Measurements from ENCODE around the gene PRXL2C. TPM values are rescaled to one million over a fixed set of nuclear protein-coding genes. Genes with fewer than 3 reads are reported as not detected.
A peak's percentile ranks its signal among the peaks of the same experiment; 100 is the strongest.

Gene PRXL2C
- total and polyA plus RNA-seq, 2 experiments from 2014 or later: 8.8 to 11.0 TPM

DNA sequence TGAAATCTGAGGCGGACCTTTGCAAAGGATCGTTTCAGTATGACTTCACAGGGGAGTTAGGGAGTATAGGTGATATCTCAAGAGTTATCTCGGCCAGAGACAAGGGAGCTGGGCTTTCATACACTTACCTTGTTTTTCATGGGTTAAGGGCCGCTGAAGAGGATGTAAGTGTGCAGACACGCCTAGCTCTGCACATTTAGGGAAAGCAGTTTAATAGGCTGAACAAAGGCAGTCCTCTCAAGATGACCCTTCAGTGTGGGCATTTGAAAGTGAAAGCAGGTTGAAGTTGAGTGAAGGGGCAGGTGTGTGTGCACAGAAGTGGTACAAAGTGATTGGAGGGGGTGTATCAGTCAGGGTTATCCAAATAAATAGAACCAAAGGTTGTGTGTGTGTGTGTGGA, 33.1 kb upstream of the PRXL2C start:
- H3K27ac ChIP-seq: no peak overlapping the region
- no peaks in the 10 kb centered on the region for H4K20me1 ChIP-seq (ENCODE audit: insufficient read depth, poor library complexity, severe bottlenecking)
- WGBS (ENCODE audit: low lambda C conversion rate, missing lambda C conversion rate): 90% methylated on average over 5 of the region's 5 CpGs
- H3K4me2 ChIP-seq: no peak overlapping the region
- H3K27me3 ChIP-seq: no peaks in the 10 kb centered on the region
- no peaks in the 10 kb centered on the region for H3K36me3 ChIP-seq (replicated peaks; ENCODE audit: insufficient read depth, low read depth)
- H3K9me3 ChIP-seq (ENCODE audit: low read depth): no peaks in the 10 kb centered on the region
- DNase-seq (ENCODE audit: low spot score): no peak
- no peak for TF ChIP-seq EZH2 (IDR thresholded peaks at IDR 0.05; ENCODE audit: borderline replicate concordance)
- TF ChIP-seq, protein P1, sequence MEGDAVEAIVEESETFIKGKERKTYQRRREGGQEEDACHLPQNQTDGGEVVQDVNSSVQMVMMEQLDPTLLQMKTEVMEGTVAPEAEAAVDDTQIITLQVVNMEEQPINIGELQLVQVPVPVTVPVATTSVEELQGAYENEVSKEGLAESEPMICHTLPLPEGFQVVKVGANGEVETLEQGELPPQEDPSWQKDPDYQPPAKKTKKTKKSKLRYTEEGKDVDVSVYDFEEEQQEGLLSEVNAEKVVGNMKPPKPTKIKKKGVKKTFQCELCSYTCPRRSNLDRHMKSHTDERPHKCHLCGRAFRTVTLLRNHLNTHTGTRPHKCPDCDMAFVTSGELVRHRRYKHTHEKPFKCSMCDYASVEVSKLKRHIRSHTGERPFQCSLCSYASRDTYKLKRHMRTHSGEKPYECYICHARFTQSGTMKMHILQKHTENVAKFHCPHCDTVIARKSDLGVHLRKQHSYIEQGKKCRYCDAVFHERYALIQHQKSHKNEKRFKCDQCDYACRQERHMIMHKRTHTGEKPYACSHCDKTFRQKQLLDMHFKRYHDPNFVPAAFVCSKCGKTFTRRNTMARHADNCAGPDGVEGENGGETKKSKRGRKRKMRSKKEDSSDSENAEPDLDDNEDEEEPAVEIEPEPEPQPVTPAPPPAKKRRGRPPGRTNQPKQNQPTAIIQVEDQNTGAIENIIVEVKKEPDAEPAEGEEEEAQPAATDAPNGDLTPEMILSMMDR (IDR thresholded peaks at IDR 0.05; ENCODE audit: poor library complexity): no peak
- TF ChIP-seq EZH2phosphoT487 (IDR thresholded peaks at IDR 0.05; ENCODE audit: low read depth, severe bottlenecking, unreplicated experiment): no peak
- H3K4me3 ChIP-seq: no peak overlapping the region
- H3K79me2 ChIP-seq: no peaks in the 10 kb centered on the region
- H3K9me2 ChIP-seq (replicated peaks; ENCODE audit: insufficient read depth): no peaks in the 10 kb centered on the region
- no peaks in the 10 kb centered on the region for H3K4me1 ChIP-seq (ENCODE audit: insufficient read depth)
- H2AFZ ChIP-seq: no peak overlapping the region

DNA sequence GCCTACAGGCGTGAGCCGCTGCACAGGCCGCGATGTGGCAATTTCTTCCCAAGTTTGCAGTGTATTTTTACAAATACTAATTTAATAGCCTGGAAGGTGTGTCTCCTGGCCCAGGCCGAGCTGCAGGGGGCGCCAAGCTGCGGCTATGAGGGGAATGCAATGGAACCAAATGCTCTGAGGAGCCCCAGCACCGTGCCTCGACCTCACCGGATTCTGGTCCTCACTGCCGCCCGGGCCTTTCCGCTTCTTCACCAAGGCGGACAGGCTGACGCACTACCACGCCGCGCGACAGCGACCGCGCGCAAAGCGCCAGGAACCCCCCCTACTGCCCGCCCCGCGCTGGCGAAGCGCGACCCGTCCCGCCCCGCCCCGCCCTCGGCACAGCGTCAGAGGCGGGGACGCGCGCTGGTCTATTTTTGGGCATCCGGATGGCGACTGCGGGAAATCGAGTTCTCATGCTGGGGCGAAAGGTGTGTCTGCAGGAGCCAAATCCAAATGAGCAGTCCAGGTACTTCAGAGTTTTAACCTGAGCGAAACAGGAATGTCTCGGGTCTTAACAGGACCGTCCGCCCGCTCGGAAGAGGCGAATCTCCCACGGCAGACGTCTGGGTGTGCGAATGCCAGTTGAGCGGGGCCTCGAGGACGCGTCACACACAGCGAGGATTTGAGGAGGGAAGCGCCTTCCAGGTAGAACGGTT, 31.7 kb upstream of the PRXL2C start:
- Histone ChIP-seq H3K4me2 (peak overlapping the region; percentile 83), H2AFZ (peak overlapping the region; percentile 84), H3K4me1 (ENCODE audit: insufficient read depth) (no peaks in the 10 kb centered on the region), H4K20me1 (ENCODE audit: insufficient read depth, poor library complexity, severe bottlenecking) (no peaks in the 10 kb centered on the region), H3K27ac (peak overlapping the region; percentile 65), H3K9me3 (ENCODE audit: low read depth) (no peaks in the 10 kb centered on the region), H3K36me3 (replicated peaks; ENCODE audit: insufficient read depth, low read depth) (no peaks in the 10 kb centered on the region), H3K79me2 (no peaks in the 10 kb centered on the region), H3K4me3 (peak overlapping the region; percentile 30), H3K9me2 (replicated peaks; ENCODE audit: insufficient read depth) (no peaks in the 10 kb centered on the region), H3K27me3 (no peaks in the 10 kb centered on the region)
- peak; percentile 77 for DNase-seq (ENCODE audit: low spot score)
- TF ChIP-seq, protein P1 (IDR thresholded peaks at IDR 0.05; ENCODE audit: poor library complexity): peak; percentile 60
- TF ChIP-seq EZH2 (IDR thresholded peaks at IDR 0.05; ENCODE audit: borderline replicate concordance): no peak
- 29% methylated on average over 59 of the region's 62 CpGs for WGBS (ENCODE audit: low lambda C conversion rate, missing lambda C conversion rate)

GRCh38 chr9:96680812-96681499, 25.8 kb upstream of the PRXL2C start:
- H3K79me2 ChIP-seq: no peaks in the 10 kb centered on the region

More at GRCh38 chr9:96680812-96681499, 25.8 kb upstream of the PRXL2C start:
- 59% methylated on average over 4 of the region's 4 CpGs for WGBS (ENCODE audit: low lambda C conversion rate, missing lambda C conversion rate)
- no peak for DNase-seq (ENCODE audit: low spot score)
- H3K4me1 ChIP-seq (ENCODE audit: insufficient read depth): no peaks in the 10 kb centered on the region
- H4K20me1 ChIP-seq (ENCODE audit: insufficient read depth, poor library complexity, severe bottlenecking): no peaks in the 10 kb centered on the region
- no peaks in the 10 kb centered on the region for H3K9me3 ChIP-seq (ENCODE audit: low read depth)
- H2AFZ ChIP-seq: no peak overlapping the region
- H3K36me3 ChIP-seq (replicated peaks; ENCODE audit: insufficient read depth, low read depth): no peaks in the 10 kb centered on the region
- no peak overlapping the region for H3K4me3 ChIP-seq
- H3K4me2 ChIP-seq: no peak overlapping the region
- H3K27me3 ChIP-seq: no peaks in the 10 kb centered on the region
- H3K9me2 ChIP-seq (replicated peaks; ENCODE audit: insufficient read depth): no peaks in the 10 kb centered on the region
- no peak overlapping the region for H3K27ac ChIP-seq
- TF ChIP-seq EZH2 (IDR thresholded peaks at IDR 0.05; ENCODE audit: borderline replicate concordance) (no peak), EZH2phosphoT487 (IDR thresholded peaks at IDR 0.05; ENCODE audit: low read depth, severe bottlenecking, unreplicated experiment) (no peak)
- TF ChIP-seq, protein P1 (IDR thresholded peaks at IDR 0.05; ENCODE audit: poor library complexity): no peak

All from hepatocyte (in vitro differentiated cells).